WERI-Rb-1 (cell line): ENCODE measurements around the gene DAPL1.

ENCODE experiments used
- DNase-seq: peaks from one replicate; pipeline ENCODE4 v3.0.0-alpha.2; 2020
- H3K27ac ChIP-seq: fragments of 250-450 bp; sonication (Bioruptor Pico); 2 replicates; pipeline ENCODE4 v1.5.1; 2020; ENCODE audit warnings: mild to moderate bottlenecking, moderate library complexity
- H3K27me3 ChIP-seq: fragments of 250-450 bp; sonication (Bioruptor Pico); 2 replicates; pipeline ENCODE4 v1.5.1; 2021; ENCODE audit warnings: mild to moderate bottlenecking, low read depth, moderate library complexity; ENCODE audit not compliant: insufficient read depth, severe bottlenecking
- H3K36me3 ChIP-seq: fragments of 250-450 bp; sonication (Bioruptor Pico); 2 replicates; pipeline ENCODE4 v1.5.1; 2020; ENCODE audit warnings: mild to moderate bottlenecking, moderate library complexity
- H3K4me3 ChIP-seq: 2 replicates; pipeline ENCODE4 v1.5.1; 2011; ENCODE audit warnings: low read depth, mild to moderate bottlenecking, control low read depth, low read length
- H3K9me3 ChIP-seq: fragments of 250-450 bp; sonication (Bioruptor Pico); 2 replicates; pipeline ENCODE4 v1.5.1; 2021; ENCODE audit warnings: mild to moderate bottlenecking, moderate library complexity; ENCODE audit not compliant: severe bottlenecking
- CTCF ChIP-seq: IDR thresholded peaks from 2 replicates; pipeline ENCODE4 v1.5.1; 2011; ENCODE audit warnings: low read depth, mild to moderate bottlenecking, control low read depth, inconsistent platforms, low read length

Gene DAPL1

GRCh38 chr2:158781353-158781961 lies 13.7 kb upstream of the DAPL1 start:
- H3K4me3 ChIP-seq: no peak overlapping the region
- H3K36me3 ChIP-seq: no peaks in the 10 kb centered on the region
- H3K27me3 ChIP-seq: no peaks in the 10 kb centered on the region
- H3K9me3 ChIP-seq: no peaks in the 10 kb centered on the region
- DNase-seq: no peak
- no peak overlapping the region for H3K27ac ChIP-seq
- no peak for TF ChIP-seq CTCF

GRCh38 chr2:158782136-158782535 lies 13.0 kb upstream of the DAPL1 start:
- no peak overlapping the region for H3K27ac ChIP-seq
- no peak for DNase-seq

GRCh38 chr2:158782616-158783015 lies 12.5 kb upstream of the DAPL1 start:
- H3K27me3 ChIP-seq: no peaks in the 10 kb centered on the region
- no peaks in the 10 kb centered on the region for H3K36me3 ChIP-seq
- no peaks in the 10 kb centered on the region for H3K9me3 ChIP-seq
- no peak for DNase-seq
- no peak overlapping the region for H3K4me3 ChIP-seq
- no peak overlapping the region for H3K27ac ChIP-seq
- no peak for TF ChIP-seq CTCF

More at GRCh38 chr2:158782136-158782535, 13.0 kb upstream of the DAPL1 start:
- Histone ChIP-seq H3K9me3 (no peaks in the 10 kb centered on the region), H3K36me3 (no peaks in the 10 kb centered on the region), H3K27me3 (no peaks in the 10 kb centered on the region), H3K4me3 (no peak overlapping the region)
- no peak for TF ChIP-seq CTCF

- Histone ChIP-seq H3K27ac (no peak overlapping the region), H3K36me3 (no peaks in the 10 kb centered on the region), H3K4me3 (no peak overlapping the region), H3K27me3 (no peaks in the 10 kb centered on the region), H3K9me3 (no peaks in the 10 kb centered on the region)
- TF ChIP-seq CTCF: no peak
- no peak for DNase-seq
Observed at GRCh38 chr2:158783923-158784322, 11.2 kb upstream of the DAPL1 start.

- H3K36me3 ChIP-seq: no peaks in the 10 kb centered on the region
- no peak overlapping the region for H3K27ac ChIP-seq
- H3K4me3 ChIP-seq: no peak overlapping the region
- no peaks in the 10 kb centered on the region for H3K9me3 ChIP-seq
- no peak for DNase-seq
- TF ChIP-seq CTCF: no peak
- H3K27me3 ChIP-seq: no peaks in the 10 kb centered on the region
Observed at GRCh38 chr2:158786897-158787296, 8.2 kb upstream of the DAPL1 start.

GRCh38 chr2:158788951-158789350 lies 6.2 kb upstream of the DAPL1 start:
- Histone ChIP-seq H3K27ac (no peak overlapping the region), H3K9me3 (no peaks in the 10 kb centered on the region), H3K36me3 (no peaks in the 10 kb centered on the region), H3K27me3 (no peaks in the 10 kb centered on the region), H3K4me3 (no peak overlapping the region)
- TF ChIP-seq CTCF: no peak
- no peak for DNase-seq
